WTC11 (cell line): ENCODE data around the gene PTX4. TPM values are rescaled to one million over a fixed set of nuclear protein-coding genes. Genes with fewer than 3 reads are reported as not detected.

Experiments used
- ATAC-seq: fragments of 200-7000 bp; cut with Tn5 transposase; 2 replicates; pipeline ENCODE4 v1.10.0; 2021; ENCODE audit warnings: mild to moderate bottlenecking, moderate library complexity
- CTCF ChIA-PET: fragments of 300-600 bp; sonication (Branson Sonifier 250); formaldehyde crosslinking; loops from one replicate; lab custom pipeline; 2021; ENCODE audit warnings: antibody characterized with exemption; lab: Charles Lee
- POLR2A ChIA-PET: fragments of 350-600 bp; sonication (Branson Sonifier 250); formaldehyde crosslinking; loops from one replicate; lab custom pipeline; 2021; ENCODE audit warnings: antibody characterized with exemption; lab: Charles Lee
- DNase-seq: peaks from one replicate; pipeline ENCODE4 v3.0.0; 2021; ENCODE audit warnings: low spot score
- H3K27ac Mint-ChIP-seq: 2 replicates; pipeline ENCODE4 v1.8.0; 2021; ENCODE audit warnings: mixed read lengths
- H3K27me3 Mint-ChIP-seq: 2 replicates; pipeline ENCODE4 v1.8.0; 2021; ENCODE audit warnings: low read depth, mild to moderate bottlenecking, moderate library complexity, mixed read lengths
- H3K36me3 Mint-ChIP-seq: 2 replicates; pipeline ENCODE4 v1.8.0; 2021; ENCODE audit warnings: mixed read lengths
- H3K4me1 Mint-ChIP-seq: 2 replicates; pipeline ENCODE4 v1.8.0; 2022; ENCODE audit warnings: mixed read lengths
- H3K4me3 Mint-ChIP-seq: 2 replicates; pipeline ENCODE4 v1.8.0; 2021; ENCODE audit warnings: mild to moderate bottlenecking, moderate library complexity, mixed read lengths
- H3K9me3 Mint-ChIP-seq: 2 replicates; pipeline ENCODE4 v1.8.0; 2021; ENCODE audit warnings: mixed read lengths
- ATF3 ChIP-seq: sonication (generic); formaldehyde crosslinking; conservative IDR thresholded peaks from 2 replicates; pipeline ENCODE4 v1.8.1; 2022; ENCODE audit warnings: mild to moderate bottlenecking, missing genetic modification reagents
- E2F1 ChIP-seq: sonication (generic); formaldehyde crosslinking; IDR thresholded peaks from 2 replicates; pipeline ENCODE4 v1.8.0; 2022; ENCODE audit warnings: mild to moderate bottlenecking, missing genetic modification reagents
- E2F4 ChIP-seq: sonication (generic); formaldehyde crosslinking; IDR thresholded peaks from 2 replicates; pipeline ENCODE4 v1.8.1; 2022; ENCODE audit warnings: low read depth, mild to moderate bottlenecking, moderate library complexity, missing genetic modification reagents, borderline replicate concordance
- ELF4 ChIP-seq: sonication (generic); formaldehyde crosslinking; IDR thresholded peaks from 2 replicates; pipeline ENCODE4 v1.8.1; 2022; ENCODE audit warnings: low read depth, mild to moderate bottlenecking, moderate library complexity, missing genetic modification reagents
- ETV6 ChIP-seq: sonication (generic); formaldehyde crosslinking; IDR thresholded peaks from 2 replicates; pipeline ENCODE4 v1.8.1; 2022; ENCODE audit warnings: mild to moderate bottlenecking, missing genetic modification reagents
- FOXJ3 ChIP-seq: sonication (generic); formaldehyde crosslinking; IDR thresholded peaks from 2 replicates; pipeline ENCODE4 v1.9.0; 2021; ENCODE audit warnings: missing genetic modification reagents, mild to moderate bottlenecking, borderline replicate concordance
- FOXK1 ChIP-seq: sonication (generic); formaldehyde crosslinking; IDR thresholded peaks from 2 replicates; pipeline ENCODE4 v1.8.0; 2022; ENCODE audit warnings: mild to moderate bottlenecking, moderate library complexity, missing genetic modification reagents
- FOXP1 ChIP-seq: sonication (generic); formaldehyde crosslinking; IDR thresholded peaks from 2 replicates; pipeline ENCODE4 v1.8.0; 2022; ENCODE audit warnings: missing genetic modification reagents, mild to moderate bottlenecking, moderate library complexity, borderline replicate concordance
- GRHL2 ChIP-seq: fragments of 250-450 bp; sonication (Bioruptor Pico); IDR thresholded peaks from 2 replicates; pipeline ENCODE4 v1.8.0; 2022; ENCODE audit warnings: mild to moderate bottlenecking, moderate library complexity; ENCODE audit not compliant: insufficient replicate concordance, severe bottlenecking
- IRF1 ChIP-seq: sonication (generic); formaldehyde crosslinking; IDR thresholded peaks from 2 replicates; pipeline ENCODE4 v1.8.0; 2023; ENCODE audit warnings: missing genetic modification reagents
- JAZF1 ChIP-seq: fragments of 250-450 bp; sonication (Bioruptor Pico); IDR thresholded peaks from 2 replicates; pipeline ENCODE4 v1.9.0; 2021; ENCODE audit warnings: moderate library complexity, mild to moderate bottlenecking, inconsistent platforms
- MYBL2 ChIP-seq: sonication (generic); formaldehyde crosslinking; IDR thresholded peaks from 2 replicates; pipeline ENCODE4 v1.8.1; 2023; ENCODE audit warnings: mild to moderate bottlenecking, moderate library complexity, missing genetic modification reagents
- NFATC4 ChIP-seq: fragments of 250-450 bp; sonication (Bioruptor Pico); IDR thresholded peaks from 2 replicates; pipeline ENCODE4 v1.9.0; 2021; ENCODE audit warnings: mild to moderate bottlenecking
- OVOL2 ChIP-seq: fragments of 250-450 bp; sonication (Bioruptor Pico); IDR thresholded peaks from 2 replicates; pipeline ENCODE4 v1.9.0; 2021; ENCODE audit warnings: mild to moderate bottlenecking, borderline replicate concordance
- RELA ChIP-seq: sonication (generic); formaldehyde crosslinking; IDR thresholded peaks from 2 replicates; pipeline ENCODE4 v1.8.1; 2022; ENCODE audit warnings: missing genetic modification reagents, mild to moderate bottlenecking, borderline replicate concordance
- SMAD3 ChIP-seq: sonication (generic); formaldehyde crosslinking; IDR thresholded peaks from 2 replicates; pipeline ENCODE4 v1.8.0; 2022; ENCODE audit warnings: missing genetic modification reagents, mild to moderate bottlenecking, borderline replicate concordance
- ZNF263 ChIP-seq: sonication (generic); formaldehyde crosslinking; IDR thresholded peaks from 2 replicates; pipeline ENCODE4 v1.8.1; 2022; ENCODE audit warnings: low read depth, mild to moderate bottlenecking, moderate library complexity, missing genetic modification reagents
- ZNF281 ChIP-seq: sonication (generic); formaldehyde crosslinking; IDR thresholded peaks from 2 replicates; pipeline ENCODE4 v1.8.0; 2023; ENCODE audit warnings: mild to moderate bottlenecking, missing genetic modification reagents
- ZNF396 ChIP-seq: fragments of 250-450 bp; sonication (Bioruptor Pico); IDR thresholded peaks from 2 replicates; pipeline ENCODE4 v1.8.0; 2021; ENCODE audit warnings: mild to moderate bottlenecking, moderate library complexity, borderline replicate concordance
- ZNF425 ChIP-seq: fragments of 250-450 bp; sonication (Bioruptor Pico); conservative IDR thresholded peaks from 2 replicates; pipeline ENCODE4 v1.9.0; 2021; ENCODE audit warnings: mild to moderate bottlenecking
- ZNF671 ChIP-seq: fragments of 250-450 bp; sonication (Bioruptor Pico); IDR thresholded peaks from 2 replicates; pipeline ENCODE4 v1.8.0; 2021; ENCODE audit warnings: mild to moderate bottlenecking
- total RNA-seq: library from RNA; stranded (reverse); gene quantifications from 3 replicates; pipeline ENCODE4 v1.2.3, GENCODE V29; 2021
- TF ChIP-seq, protein P1 (sequence below): sonication (generic); formaldehyde crosslinking; IDR thresholded peaks from 2 replicates; pipeline ENCODE4 v1.8.1; 2022; ENCODE audit warnings: low read depth, missing genetic modification reagents, borderline replicate concordance
- TF ChIP-seq, protein P2 (sequence below): fragments of 250-450 bp; sonication (Bioruptor Pico); IDR thresholded peaks from 2 replicates; pipeline ENCODE4 v1.8.0; 2021; ENCODE audit warnings: mild to moderate bottlenecking

PTX4 gene
- total RNA-seq, 1 experiment from 2014 or later: 0.26 TPM

GRCh38 chr16:1466054-1466453 is 22.7 kb downstream of the PTX4 start:
- no peak for ATAC-seq
- TF ChIP-seq SMAD3 (CRISPR knock-in tag) (no peak), GRHL2 (CRISPR knock-in tag) (no peak), ATF3 (CRISPR knock-in tag) (no peak), E2F1 (CRISPR knock-in tag) (no peak), JAZF1 (no peak), ZNF396 (CRISPR knock-in tag) (no peak), ZNF263 (CRISPR knock-in tag) (no peak), FOXK1 (no peak), ZNF425 (CRISPR knock-in tag) (no peak), RELA (no peak), NFATC4 (CRISPR knock-in tag) (no peak), ELF4 (no peak), FOXJ3 (CRISPR knock-in tag) (no peak), OVOL2 (CRISPR knock-in tag) (no peak), FOXP1 (no peak), E2F4 (CRISPR knock-in tag) (no peak), IRF1 (CRISPR knock-in tag) (no peak), ZNF671 (CRISPR knock-in tag) (no peak), ETV6 (CRISPR knock-in tag) (no peak)
- TF ChIP-seq, protein P1, sequence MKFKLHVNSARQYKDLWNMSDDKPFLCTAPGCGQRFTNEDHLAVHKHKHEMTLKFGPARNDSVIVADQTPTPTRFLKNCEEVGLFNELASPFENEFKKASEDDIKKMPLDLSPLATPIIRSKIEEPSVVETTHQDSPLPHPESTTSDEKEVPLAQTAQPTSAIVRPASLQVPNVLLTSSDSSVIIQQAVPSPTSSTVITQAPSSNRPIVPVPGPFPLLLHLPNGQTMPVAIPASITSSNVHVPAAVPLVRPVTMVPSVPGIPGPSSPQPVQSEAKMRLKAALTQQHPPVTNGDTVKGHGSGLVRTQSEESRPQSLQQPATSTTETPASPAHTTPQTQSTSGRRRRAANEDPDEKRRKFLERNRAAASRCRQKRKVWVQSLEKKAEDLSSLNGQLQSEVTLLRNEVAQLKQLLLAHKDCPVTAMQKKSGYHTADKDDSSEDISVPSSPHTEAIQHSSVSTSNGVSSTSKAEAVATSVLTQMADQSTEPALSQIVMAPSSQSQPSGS: no peak
- TF ChIP-seq, all 79 proteins: peak for 0
- ChIA-PET CTCF (interaction anchor here (1.4 kb wide), 1 partner anchor 39 kb away, joined by 3 read pairs; no protein-coding TSS in a partner anchor), POLR2A (no interaction called here)
- Mint-ChIP-seq H3K9me3 (no peaks in the 10 kb centered on the region), H3K4me3 (no peak overlapping the region), H3K27ac (no peak overlapping the region), H3K27me3 (no peaks in the 10 kb centered on the region), H3K4me1 (no peaks in the 10 kb centered on the region), H3K36me3 (no peaks in the 10 kb centered on the region)
- no peak for DNase-seq

- Mint-ChIP-seq H3K4me1 (no peaks in the 10 kb centered on the region), H3K4me3 (no peak overlapping the region), H3K27me3 (no peaks in the 10 kb centered on the region), H3K36me3 (no peaks in the 10 kb centered on the region), H3K9me3 (no peaks in the 10 kb centered on the region), H3K27ac (no peak overlapping the region)
- DNase-seq (no peak), ATAC-seq (no peak)
- ChIA-PET POLR2A (interaction anchor here (0.6 kb wide), 1 partner anchor 1046 kb away, joined by 5 read pairs; no protein-coding TSS in a partner anchor), CTCF (interaction anchor here (1.4 kb wide), 1 partner anchor 38 kb away, joined by 3 read pairs; no protein-coding TSS in a partner anchor)
- no peak for TF ChIP-seq MYBL2 (CRISPR knock-in tag)
- TF ChIP-seq E2F4 (CRISPR knock-in tag): no peak
- no peak for TF ChIP-seq ZNF281 (CRISPR knock-in tag)
- TF ChIP-seq, protein P2, sequence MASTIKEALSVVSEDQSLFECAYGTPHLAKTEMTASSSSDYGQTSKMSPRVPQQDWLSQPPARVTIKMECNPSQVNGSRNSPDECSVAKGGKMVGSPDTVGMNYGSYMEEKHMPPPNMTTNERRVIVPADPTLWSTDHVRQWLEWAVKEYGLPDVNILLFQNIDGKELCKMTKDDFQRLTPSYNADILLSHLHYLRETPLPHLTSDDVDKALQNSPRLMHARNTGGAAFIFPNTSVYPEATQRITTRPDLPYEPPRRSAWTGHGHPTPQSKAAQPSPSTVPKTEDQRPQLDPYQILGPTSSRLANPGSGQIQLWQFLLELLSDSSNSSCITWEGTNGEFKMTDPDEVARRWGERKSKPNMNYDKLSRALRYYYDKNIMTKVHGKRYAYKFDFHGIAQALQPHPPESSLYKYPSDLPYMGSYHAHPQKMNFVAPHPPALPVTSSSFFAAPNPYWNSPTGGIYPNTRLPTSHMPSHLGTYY (CRISPR knock-in tag): no peak
These were observed 23.2 kb downstream of the PTX4 start for GRCh38 chr16:1465567-1465915.
